ENCODE results near the gene MAGEL2. TPM values are rescaled to one million over a fixed set of nuclear protein-coding genes. Genes with fewer than 3 reads are reported as not detected.
A peak's percentile ranks its signal among the peaks of the same experiment; 100 is the strongest.

Gene MAGEL2
- total RNA-seq (ENCODE audit: low replicate concordance): 2.5 and 2.6 TPM in 2 replicates

- Histone ChIP-seq H3F3A (ENCODE audit: low read depth) (peaks cover 4% of the 10 kb centered on the region), H2AFZ (replicated peaks) (peak within 1 kb of the TSS; percentile 91), H3K27me3 (no peaks in the 10 kb centered on the region), H3K4me3 (peak within 1 kb of the TSS; percentile 80), H4K20me1 (ENCODE audit: low read depth) (no peaks in the 10 kb centered on the region), H3K4me2 (peak within 1 kb of the TSS; percentile 84), H3K27ac (no peak within 1 kb of the TSS), H3K36me3 (no peaks in the 10 kb centered on the region), H3K79me2 (ENCODE audit: low read depth) (no peaks in the 10 kb centered on the region), H3K4me1 (no peaks in the 10 kb centered on the region), H3K9me3 (ENCODE audit: low read depth) (no peaks in the 10 kb centered on the region), H3K9ac (peak within 1 kb of the TSS; percentile 52)
- Mint-ChIP-seq H3K36me3 (no peaks in the 10 kb centered on the region), H3K27me3 (ENCODE audit: insufficient read depth, low read depth) (peaks cover 13% of the 10 kb centered on the region), H3K27ac (no peak within 1 kb of the TSS), H3K9me3 (peaks cover 9% of the 10 kb centered on the region), H3K4me3 (peak within 1 kb of the TSS; percentile 87), H3K4me1 (peaks cover 16% of the 10 kb centered on the region)
- TF ChIP-seq EZH2phosphoT487 (IDR thresholded peaks at IDR 0.05) (no peak), EZH2 (IDR thresholded peaks at IDR 0.05) (no peak)
- DNase-seq (ENCODE audit: low spot score): peak; percentile 77
Measured at GRCh38 chr15:23647421-23648370, at the start of gene MAGEL2. MAGEL2 (minus strand) TSS chr15:23647867; CDS start chr15:23647742, 125 bp downstream.

- H3K4me2 ChIP-seq: no peak overlapping the region
- H3F3A ChIP-seq (ENCODE audit: low read depth): no peaks in the 10 kb centered on the region
- no peak overlapping the region for H3K27ac ChIP-seq
Measured at GRCh38 chr15:23695282-23695681, 47.6 kb upstream of the MAGEL2 start.

GRCh38 chr15:23694592-23694991 lies 46.9 kb upstream of the MAGEL2 start:
- H3K4me1 Mint-ChIP-seq: peaks cover 20% of the 10 kb centered on the region
- no peak overlapping the region for H3K9ac ChIP-seq
- no peaks in the 10 kb centered on the region for H3K27me3 ChIP-seq
- TF ChIP-seq CTCF (IDR thresholded peaks at IDR 0.05) (no peak), EZH2 (IDR thresholded peaks at IDR 0.05) (no peak), EZH2phosphoT487 (IDR thresholded peaks at IDR 0.05) (no peak)
- H3K4me1 ChIP-seq: peaks cover 10% of the 10 kb centered on the region
- DNase-seq (ENCODE audit: low spot score): no peak
- H4K20me1 ChIP-seq (ENCODE audit: low read depth): no peaks in the 10 kb centered on the region
- no peak overlapping the region for H3K27ac Mint-ChIP-seq
- no peaks in the 10 kb centered on the region for H3K36me3 Mint-ChIP-seq
- peaks cover 26% of the 10 kb centered on the region for H3K9me3 Mint-ChIP-seq
- no peaks in the 10 kb centered on the region for H3K79me2 ChIP-seq (ENCODE audit: low read depth)
- no peak overlapping the region for H3K4me3 ChIP-seq
- no peak overlapping the region for H3K4me3 Mint-ChIP-seq
- H3K27me3 Mint-ChIP-seq (ENCODE audit: insufficient read depth, low read depth): peaks cover 6% of the 10 kb centered on the region
- H3K36me3 ChIP-seq: no peaks in the 10 kb centered on the region
- H2AFZ ChIP-seq (replicated peaks): no peak overlapping the region
- H3K9me3 ChIP-seq (ENCODE audit: low read depth): no peaks in the 10 kb centered on the region
- no peak overlapping the region for H3K27ac ChIP-seq
- H3F3A ChIP-seq (ENCODE audit: low read depth): no peaks in the 10 kb centered on the region
- H3K4me2 ChIP-seq: no peak overlapping the region

More at GRCh38 chr15:23695282-23695681, 47.6 kb upstream of the MAGEL2 start:
- Mint-ChIP-seq H3K36me3 (no peaks in the 10 kb centered on the region), H3K4me1 (peaks cover 13% of the 10 kb centered on the region), H3K27me3 (ENCODE audit: insufficient read depth, low read depth) (peaks cover 6% of the 10 kb centered on the region), H3K27ac (no peak overlapping the region), H3K4me3 (no peak overlapping the region), H3K9me3 (peaks cover 26% of the 10 kb centered on the region)
- H3K4me3 ChIP-seq: no peak overlapping the region
- no peaks in the 10 kb centered on the region for H3K9me3 ChIP-seq (ENCODE audit: low read depth)
- no peak overlapping the region for H3K9ac ChIP-seq
- H3K4me1 ChIP-seq: peaks cover 5% of the 10 kb centered on the region
- no peaks in the 10 kb centered on the region for H3K36me3 ChIP-seq
- H2AFZ ChIP-seq (replicated peaks): no peak overlapping the region
- no peak for DNase-seq (ENCODE audit: low spot score)
- H3K79me2 ChIP-seq (ENCODE audit: low read depth): no peaks in the 10 kb centered on the region
- TF ChIP-seq EZH2phosphoT487 (IDR thresholded peaks at IDR 0.05) (no peak), CTCF (IDR thresholded peaks at IDR 0.05) (no peak)
- no peaks in the 10 kb centered on the region for H3K27me3 ChIP-seq
- H4K20me1 ChIP-seq (ENCODE audit: low read depth): no peaks in the 10 kb centered on the region

Data from neural progenitor cell (in vitro differentiated cells).